Measurements from ENCODE around the gene GRB10.

Gene GRB10

DNA sequence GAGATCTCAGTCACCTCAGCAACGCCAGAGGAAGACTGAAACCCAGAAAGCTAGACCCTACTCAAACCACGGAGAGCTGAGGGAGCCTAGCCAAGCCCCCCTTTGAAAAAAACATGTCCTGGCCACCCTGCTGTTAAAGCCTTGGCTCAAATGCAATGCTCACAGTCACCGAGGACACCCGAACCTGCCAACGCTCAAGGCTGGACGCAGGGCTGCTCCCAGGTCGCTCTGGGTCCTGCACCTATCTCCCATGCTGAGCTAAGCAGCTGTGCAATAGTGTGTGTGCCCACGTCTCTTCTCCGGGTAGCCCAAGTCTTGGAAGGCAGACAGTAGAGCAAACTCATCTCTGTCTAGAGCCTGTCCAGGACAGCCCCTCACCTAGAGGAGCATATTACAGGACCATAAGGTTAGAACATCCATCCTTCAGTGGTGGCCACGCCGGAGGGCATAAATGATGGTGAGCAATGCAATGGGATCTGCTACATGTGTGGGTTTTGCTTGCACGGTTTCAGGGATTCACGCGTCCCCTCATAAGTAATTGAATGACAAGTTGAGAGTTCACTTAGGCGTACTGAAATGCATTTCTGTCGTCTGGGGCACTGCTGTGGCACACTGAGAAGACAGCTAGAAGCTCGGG is 123.2 kb downstream of the GRB10 start:
- TF ChIP-seq, protein P1, sequence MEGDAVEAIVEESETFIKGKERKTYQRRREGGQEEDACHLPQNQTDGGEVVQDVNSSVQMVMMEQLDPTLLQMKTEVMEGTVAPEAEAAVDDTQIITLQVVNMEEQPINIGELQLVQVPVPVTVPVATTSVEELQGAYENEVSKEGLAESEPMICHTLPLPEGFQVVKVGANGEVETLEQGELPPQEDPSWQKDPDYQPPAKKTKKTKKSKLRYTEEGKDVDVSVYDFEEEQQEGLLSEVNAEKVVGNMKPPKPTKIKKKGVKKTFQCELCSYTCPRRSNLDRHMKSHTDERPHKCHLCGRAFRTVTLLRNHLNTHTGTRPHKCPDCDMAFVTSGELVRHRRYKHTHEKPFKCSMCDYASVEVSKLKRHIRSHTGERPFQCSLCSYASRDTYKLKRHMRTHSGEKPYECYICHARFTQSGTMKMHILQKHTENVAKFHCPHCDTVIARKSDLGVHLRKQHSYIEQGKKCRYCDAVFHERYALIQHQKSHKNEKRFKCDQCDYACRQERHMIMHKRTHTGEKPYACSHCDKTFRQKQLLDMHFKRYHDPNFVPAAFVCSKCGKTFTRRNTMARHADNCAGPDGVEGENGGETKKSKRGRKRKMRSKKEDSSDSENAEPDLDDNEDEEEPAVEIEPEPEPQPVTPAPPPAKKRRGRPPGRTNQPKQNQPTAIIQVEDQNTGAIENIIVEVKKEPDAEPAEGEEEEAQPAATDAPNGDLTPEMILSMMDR (IDR thresholded peaks at IDR 0.05; ENCODE audit: low read depth, low read length), result no peak
- H3K4me3 ChIP-seq (ENCODE audit: low read depth, low read length), result no peak overlapping the region

GRCh38 chr7:50658696-50659095 is 124.0 kb downstream of the GRB10 start:
- TF ChIP-seq, protein P1 (IDR thresholded peaks at IDR 0.05; ENCODE audit: low read depth, low read length), result no peak
- H3K4me3 ChIP-seq (ENCODE audit: low read depth, low read length), result no peak overlapping the region

GRCh38 chr7:50657912-50658311 is 124.8 kb downstream of the GRB10 start:
- TF ChIP-seq, protein P1 (IDR thresholded peaks at IDR 0.05; ENCODE audit: low read depth, low read length), result no peak
- no peak overlapping the region for H3K4me3 ChIP-seq (ENCODE audit: low read depth, low read length)

GRCh38 chr7:50657341-50657873 is 125.3 kb downstream of the GRB10 start:
- H3K4me3 ChIP-seq (ENCODE audit: low read depth, low read length), result no peak overlapping the region
- TF ChIP-seq, protein P1 (IDR thresholded peaks at IDR 0.05; ENCODE audit: low read depth, low read length), result no peak

DNA sequence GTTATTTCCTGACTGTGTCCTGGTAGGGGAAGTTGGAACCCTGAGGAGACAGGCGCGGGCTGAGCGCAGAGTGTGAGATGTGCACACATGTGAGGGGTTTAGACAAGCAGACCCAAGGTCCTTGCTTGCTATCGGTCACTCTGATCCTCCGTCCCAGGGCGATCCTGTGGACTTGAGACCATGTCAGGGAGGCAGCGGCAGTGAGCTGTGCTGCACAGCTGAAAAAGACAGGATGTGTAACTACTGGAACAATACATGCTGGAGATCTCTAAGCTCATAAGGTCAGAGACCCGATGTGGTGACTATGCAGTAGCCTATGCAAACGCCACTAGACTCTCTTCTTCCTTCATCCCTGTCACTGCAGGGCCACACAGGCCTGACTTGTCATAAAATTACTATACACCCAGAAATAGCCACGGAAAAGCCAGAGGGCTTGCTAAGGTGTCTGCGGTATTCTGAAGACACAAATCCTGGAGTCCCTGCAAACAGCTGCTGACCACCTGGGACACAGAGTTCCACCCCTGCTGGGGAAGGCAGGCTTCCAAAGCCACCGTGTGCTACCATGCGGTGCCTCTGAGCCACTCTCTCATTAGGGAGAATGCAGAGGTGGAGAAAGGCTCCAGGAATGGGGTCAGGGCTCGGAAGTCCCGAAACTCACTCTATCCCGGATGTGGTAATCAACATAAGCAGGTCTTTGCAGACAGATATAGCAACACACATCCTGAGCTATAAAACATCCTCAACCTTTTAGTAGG is 126.4 kb downstream of the GRB10 start:
- TF ChIP-seq, protein P1 (IDR thresholded peaks at IDR 0.05; ENCODE audit: low read depth, low read length), result no peak

DNA sequence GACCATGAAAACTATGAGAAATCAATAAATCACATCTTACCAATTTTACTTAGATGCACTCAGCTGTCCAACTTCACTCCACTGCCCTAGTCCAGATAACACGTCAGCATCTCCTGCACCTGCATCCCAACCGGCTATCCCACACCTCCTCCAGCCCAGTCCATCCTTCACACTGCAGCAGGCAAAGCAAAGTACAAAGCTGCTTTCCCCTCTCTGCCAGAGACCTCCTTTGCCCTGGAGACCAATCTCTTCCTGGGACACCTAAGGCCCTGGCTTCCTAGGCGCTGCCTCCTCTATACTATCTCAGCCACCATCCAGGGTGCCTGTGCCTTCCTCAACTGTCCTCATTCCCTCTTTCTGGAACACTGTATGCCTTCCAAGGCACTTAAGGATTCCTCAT is 127.2 kb downstream of the GRB10 start:
- TF ChIP-seq, protein P1 (IDR thresholded peaks at IDR 0.05; ENCODE audit: low read depth, low read length), result no peak
- no peak overlapping the region for H3K4me3 ChIP-seq (ENCODE audit: low read depth, low read length)

More for the DNA sequence above, 126.4 kb downstream of the GRB10 start:
- no peak overlapping the region for H3K4me3 ChIP-seq (ENCODE audit: low read depth, low read length)

GRCh38 chr7:50655020-50655419 is 127.7 kb downstream of the GRB10 start:
- no peak overlapping the region for H3K4me3 ChIP-seq (ENCODE audit: low read depth, low read length)
- TF ChIP-seq, protein P1 (IDR thresholded peaks at IDR 0.05; ENCODE audit: low read depth, low read length), result no peak

All from WI38 (cell line).